ENCODE data around the gene KIFC1.

GRCh38 chr6:33347816-33348215 is 43.8 kb upstream of the KIFC1 start:
- TF ChIP-seq CTCF (conservative IDR thresholded peaks at IDR 0.05 in 1 of 2, IDR thresholded peaks at IDR 0.05 in 1 of 2; ENCODE audit: low read depth in 1 of 2, low read length in 2 of 2) (no peak), EZH2 (IDR thresholded peaks at IDR 0.05; ENCODE audit: low read length, missing control alignments) (no peak)
